Measurements from ENCODE around the gene ZBTB47. TPM values are rescaled to one million over a fixed set of nuclear protein-coding genes. Genes with fewer than 3 reads are reported as not detected.

The ZBTB47 gene
- total and polyA plus RNA-seq, 2 experiments from 2014 or later = 7.0 to 14.2 TPM

DNA sequence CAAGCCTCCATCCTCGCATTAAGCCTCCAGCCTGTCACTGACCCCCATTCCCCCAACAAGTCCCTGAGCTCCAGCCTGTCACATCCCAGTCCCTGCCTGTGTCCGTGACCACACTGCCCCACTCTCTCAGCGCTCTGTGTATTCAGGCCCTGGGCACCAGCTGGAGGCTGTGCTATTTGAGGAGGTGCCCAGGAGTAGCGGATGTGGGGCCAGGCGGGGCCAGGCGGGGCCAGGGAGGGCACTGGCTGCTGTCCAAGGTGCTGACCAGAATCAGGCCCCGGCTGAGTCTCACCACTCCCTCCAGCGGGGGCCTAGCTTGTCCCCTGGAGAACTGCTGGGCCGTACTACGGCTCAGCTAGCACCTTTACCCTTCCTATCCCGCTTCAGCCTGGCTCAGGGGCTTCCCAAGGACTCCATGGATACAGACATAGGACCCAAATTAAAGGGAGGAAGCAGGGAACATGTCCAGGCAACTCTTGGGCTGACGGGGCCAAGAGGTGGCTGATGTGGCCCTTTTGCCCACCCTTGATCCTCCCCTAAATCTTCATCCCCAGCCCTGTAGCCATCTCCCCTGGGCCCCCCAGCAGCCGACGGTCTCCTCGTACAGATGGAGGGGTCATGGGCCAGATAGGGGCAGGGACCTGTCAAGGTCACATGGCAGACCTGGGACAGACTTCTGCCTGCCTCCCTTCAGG lies 48.0 kb downstream of the ZBTB47 start:
- H3K79me2 ChIP-seq = no peaks in the 10 kb centered on the region
- no peak for TF ChIP-seq EZH2phosphoT487 (IDR thresholded peaks at IDR 0.05; ENCODE audit: low read depth, severe bottlenecking, unreplicated experiment)
- TF ChIP-seq, protein P1, sequence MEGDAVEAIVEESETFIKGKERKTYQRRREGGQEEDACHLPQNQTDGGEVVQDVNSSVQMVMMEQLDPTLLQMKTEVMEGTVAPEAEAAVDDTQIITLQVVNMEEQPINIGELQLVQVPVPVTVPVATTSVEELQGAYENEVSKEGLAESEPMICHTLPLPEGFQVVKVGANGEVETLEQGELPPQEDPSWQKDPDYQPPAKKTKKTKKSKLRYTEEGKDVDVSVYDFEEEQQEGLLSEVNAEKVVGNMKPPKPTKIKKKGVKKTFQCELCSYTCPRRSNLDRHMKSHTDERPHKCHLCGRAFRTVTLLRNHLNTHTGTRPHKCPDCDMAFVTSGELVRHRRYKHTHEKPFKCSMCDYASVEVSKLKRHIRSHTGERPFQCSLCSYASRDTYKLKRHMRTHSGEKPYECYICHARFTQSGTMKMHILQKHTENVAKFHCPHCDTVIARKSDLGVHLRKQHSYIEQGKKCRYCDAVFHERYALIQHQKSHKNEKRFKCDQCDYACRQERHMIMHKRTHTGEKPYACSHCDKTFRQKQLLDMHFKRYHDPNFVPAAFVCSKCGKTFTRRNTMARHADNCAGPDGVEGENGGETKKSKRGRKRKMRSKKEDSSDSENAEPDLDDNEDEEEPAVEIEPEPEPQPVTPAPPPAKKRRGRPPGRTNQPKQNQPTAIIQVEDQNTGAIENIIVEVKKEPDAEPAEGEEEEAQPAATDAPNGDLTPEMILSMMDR (IDR thresholded peaks at IDR 0.05; ENCODE audit: poor library complexity) = no peak
- no peak for TF ChIP-seq EZH2 (IDR thresholded peaks at IDR 0.05; ENCODE audit: borderline replicate concordance)
- no peaks in the 10 kb centered on the region for H3K36me3 ChIP-seq (replicated peaks; ENCODE audit: insufficient read depth, low read depth)
- no peaks in the 10 kb centered on the region for H3K4me1 ChIP-seq (ENCODE audit: insufficient read depth)
- H3K9me3 ChIP-seq (ENCODE audit: low read depth) = no peaks in the 10 kb centered on the region
- H3K27ac ChIP-seq = no peak overlapping the region
- no peak overlapping the region for H2AFZ ChIP-seq
- H3K27me3 ChIP-seq = no peaks in the 10 kb centered on the region
- 43% methylated on average over 14 of the region's 15 CpGs for WGBS (ENCODE audit: low lambda C conversion rate, missing lambda C conversion rate)
- H3K4me3 ChIP-seq = no peak overlapping the region
- H4K20me1 ChIP-seq (ENCODE audit: insufficient read depth, poor library complexity, severe bottlenecking) = no peaks in the 10 kb centered on the region
- H3K4me2 ChIP-seq = no peak overlapping the region
- H3K9me2 ChIP-seq (replicated peaks; ENCODE audit: insufficient read depth) = no peaks in the 10 kb centered on the region
- DNase-seq (ENCODE audit: low spot score) = peak; percentile 76

DNA sequence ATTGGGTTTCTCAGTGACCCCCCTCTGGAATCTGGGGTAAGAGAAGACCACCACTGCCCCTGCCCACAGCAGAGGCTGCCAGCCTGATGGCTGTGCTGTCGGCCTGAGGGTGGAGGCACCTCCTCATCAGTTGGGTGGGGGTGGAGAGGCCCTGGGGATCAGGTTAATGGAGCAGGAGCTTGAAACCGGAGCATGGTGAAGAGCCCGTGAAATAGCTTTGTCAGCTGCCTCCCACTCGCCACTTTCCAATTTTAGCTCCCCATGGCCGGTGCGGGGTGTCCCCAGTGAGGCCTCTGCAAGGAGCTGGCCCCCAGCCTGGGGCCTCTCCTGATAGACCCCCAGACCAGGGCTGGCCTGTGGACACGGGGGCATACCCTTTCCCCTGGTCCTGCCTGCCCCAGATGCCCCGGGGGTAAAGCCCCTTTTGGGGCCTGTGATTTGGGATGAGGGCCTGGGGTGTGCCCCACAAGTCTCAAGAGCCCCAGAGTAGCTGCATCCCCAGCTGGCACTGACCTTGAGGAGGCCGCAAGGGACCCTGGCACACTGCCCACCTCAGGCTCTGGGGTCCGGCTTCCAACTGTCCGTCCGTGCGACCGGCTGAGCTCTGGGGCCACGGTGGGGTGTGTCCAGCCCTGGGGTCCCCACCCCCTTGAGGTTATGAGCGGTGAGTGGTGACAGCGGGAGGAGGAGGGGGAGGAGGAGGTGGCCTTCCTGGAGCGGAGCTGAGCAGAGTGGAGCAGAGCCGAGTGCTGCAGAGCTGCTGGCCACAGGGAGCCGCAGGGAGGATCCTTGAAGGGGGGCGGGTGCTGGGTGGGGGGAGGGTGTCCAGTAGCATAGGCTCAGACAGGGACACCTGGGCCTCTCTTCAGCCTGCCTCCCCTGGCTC lies 48.8 kb downstream of the ZBTB47 start, which contains the start of gene HHATL:
TSS of gene HHATL (minus strand) at position 733 of the 886 bp plus-strand sequence. CDS start 1,972 bp downstream, outside the sequence.
- H3K79me2 ChIP-seq = no peaks in the 10 kb centered on the region
- no peak for DNase-seq (ENCODE audit: low spot score)
- H3K4me1 ChIP-seq (ENCODE audit: insufficient read depth) = no peaks in the 10 kb centered on the region
- H3K4me3 ChIP-seq = no peak within 1 kb of the TSS
- no peak within 1 kb of the TSS for H3K4me2 ChIP-seq
- H3K27ac ChIP-seq = no peak within 1 kb of the TSS
- TF ChIP-seq, protein P1 (IDR thresholded peaks at IDR 0.05; ENCODE audit: poor library complexity) = no peak
- H3K9me3 ChIP-seq (ENCODE audit: low read depth) = no peaks in the 10 kb centered on the region
- H2AFZ ChIP-seq = no peak within 1 kb of the TSS
- H3K36me3 ChIP-seq (replicated peaks; ENCODE audit: insufficient read depth, low read depth) = no peaks in the 10 kb centered on the region
- no peaks in the 10 kb centered on the region for H3K27me3 ChIP-seq
- WGBS (ENCODE audit: low lambda C conversion rate, missing lambda C conversion rate) = 87% methylated on average over 15 of the region's 21 CpGs
- H4K20me1 ChIP-seq (ENCODE audit: insufficient read depth, poor library complexity, severe bottlenecking) = no peaks in the 10 kb centered on the region
- no peaks in the 10 kb centered on the region for H3K9me2 ChIP-seq (replicated peaks; ENCODE audit: insufficient read depth)

DNA sequence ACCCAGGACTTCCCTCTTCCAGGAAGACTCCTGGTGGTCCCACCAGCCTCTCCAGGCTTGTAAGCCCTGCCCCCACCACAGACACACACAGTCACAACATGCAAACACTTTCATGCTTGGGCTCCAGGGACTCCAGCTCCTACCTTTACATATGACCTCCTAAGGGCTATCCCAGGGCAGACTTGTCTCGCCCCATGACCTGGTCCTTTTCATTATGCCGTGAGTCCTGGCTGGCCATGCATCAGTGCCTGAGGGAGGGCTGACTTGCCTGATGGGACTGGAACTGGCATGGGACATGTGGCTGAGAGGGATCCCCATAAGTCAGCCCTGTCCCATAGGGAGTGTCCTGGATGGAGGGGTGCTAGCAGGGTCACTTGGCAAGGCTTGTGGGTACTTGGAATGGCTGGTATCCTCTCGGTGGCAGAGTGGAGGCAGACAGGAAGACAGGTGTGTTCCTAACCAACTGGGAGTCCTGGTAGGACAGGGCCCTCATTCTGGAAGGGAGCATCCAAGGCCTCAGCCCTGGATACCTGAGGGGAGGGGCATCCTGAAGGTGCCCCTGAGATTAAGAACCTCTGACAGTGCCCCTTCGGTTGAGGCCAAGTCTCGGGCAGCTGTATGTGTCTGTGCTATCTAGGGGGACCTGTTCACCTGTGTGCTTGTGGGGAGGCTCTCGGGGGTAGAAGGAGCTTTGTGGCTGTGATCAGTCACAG lies 49.6 kb downstream of the ZBTB47 start:
- WGBS (ENCODE audit: low lambda C conversion rate, missing lambda C conversion rate) = 80% methylated on average over 6 of the region's 6 CpGs
- Histone ChIP-seq H2AFZ (no peak overlapping the region), H3K4me2 (no peak overlapping the region), H3K9me2 (replicated peaks; ENCODE audit: insufficient read depth) (no peaks in the 10 kb centered on the region), H3K27ac (no peak overlapping the region), H3K4me1 (ENCODE audit: insufficient read depth) (no peaks in the 10 kb centered on the region), H3K9me3 (ENCODE audit: low read depth) (no peaks in the 10 kb centered on the region), H3K36me3 (replicated peaks; ENCODE audit: insufficient read depth, low read depth) (no peaks in the 10 kb centered on the region), H3K27me3 (no peaks in the 10 kb centered on the region), H3K4me3 (no peak overlapping the region), H4K20me1 (ENCODE audit: insufficient read depth, poor library complexity, severe bottlenecking) (no peaks in the 10 kb centered on the region), H3K79me2 (no peaks in the 10 kb centered on the region)
- DNase-seq (ENCODE audit: low spot score) = no peak
- no peak for TF ChIP-seq EZH2 (IDR thresholded peaks at IDR 0.05; ENCODE audit: borderline replicate concordance)
- TF ChIP-seq EZH2phosphoT487 (IDR thresholded peaks at IDR 0.05; ENCODE audit: low read depth, severe bottlenecking, unreplicated experiment) = no peak
- TF ChIP-seq, protein P1 (IDR thresholded peaks at IDR 0.05; ENCODE audit: poor library complexity) = no peak

Data from hepatocyte (in vitro differentiated cells).